Ishikawa (cell line): ENCODE measurements around the gene IPO11.

Experiments
- NFIC ChIP-seq: IDR thresholded peaks from 2 replicates; pipeline ENCODE4 v1.6.1; 2012
- TEAD4 ChIP-seq: IDR thresholded peaks from 2 replicates; pipeline ENCODE4 v1.6.1; 2012
- YY1 ChIP-seq: IDR thresholded peaks from 2 replicates; pipeline ENCODE4 v1.6.1; 2012; ENCODE audit warnings: low read depth

DNA sequence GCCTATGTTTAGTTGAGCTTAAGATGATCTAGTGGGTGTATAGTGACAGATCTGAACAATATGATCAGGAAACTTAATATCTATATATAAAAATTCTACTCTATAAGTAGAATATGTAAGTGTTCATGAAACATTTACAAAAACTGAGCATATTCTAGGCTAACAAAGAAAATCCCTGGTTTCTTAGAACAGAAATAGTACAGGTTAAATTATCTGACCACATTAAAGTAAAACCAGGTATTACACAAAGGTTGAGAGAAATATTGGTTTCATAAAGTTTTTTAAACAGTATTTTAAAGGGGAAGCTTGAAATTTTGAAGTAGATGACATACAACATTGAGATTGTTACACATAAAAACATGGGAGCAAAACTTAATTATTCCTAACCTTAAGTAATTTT, 205.4 kb downstream of the IPO11 start:
- no peak for TF ChIP-seq TEAD4
- TF ChIP-seq YY1, result no peak
- no peak for TF ChIP-seq NFIC
